Measurements from ENCODE around the gene EPB41L4B.

Gene EPB41L4B

DNA sequence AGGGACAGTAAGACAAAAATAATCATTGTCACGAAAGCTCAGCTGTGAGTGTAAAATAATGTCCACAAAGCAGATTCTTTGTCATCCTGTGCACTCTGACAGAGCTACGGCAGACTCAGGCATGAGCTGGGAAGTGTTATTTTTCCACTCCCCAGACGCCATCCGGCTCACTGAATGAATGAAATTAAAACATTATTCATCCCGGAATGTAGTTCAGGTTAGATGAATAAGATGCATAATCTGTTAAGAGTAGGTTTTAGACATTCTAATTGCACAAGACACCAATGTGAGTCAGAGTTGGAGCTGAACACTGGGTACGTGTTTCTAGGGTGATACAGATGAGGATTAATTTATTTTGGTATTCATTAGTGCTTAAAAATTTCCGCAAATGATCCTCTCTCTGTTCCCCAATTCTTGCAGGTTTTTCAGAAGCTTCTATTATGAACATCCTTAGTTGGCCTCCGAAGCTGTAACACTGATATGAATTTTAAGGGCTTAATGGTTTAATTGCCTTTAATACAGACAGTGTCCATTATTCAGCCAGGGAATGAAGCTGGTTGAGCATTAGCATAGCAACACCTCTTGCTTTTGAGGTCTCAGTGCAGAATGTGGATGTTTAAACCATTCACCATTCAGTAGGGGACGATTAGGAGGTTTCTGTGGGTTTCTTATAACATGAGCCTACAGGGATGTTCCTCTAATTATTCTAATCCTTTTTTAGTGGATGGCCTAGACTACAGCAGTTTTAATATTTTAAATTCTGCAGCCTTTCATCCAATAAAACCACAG is 88.2 kb downstream of the EPB41L4B start:
- H2AK5ac ChIP-seq (ENCODE audit: low read length, severe bottlenecking) = no peak overlapping the region
- H3K27me3 ChIP-seq (ENCODE audit: control insufficient read depth in 1 of 2, insufficient read depth in 1 of 2, low read length in 2 of 2) = peaks cover 15 to 36% of the 10 kb centered on the region in 2 experiments
- no peaks in the 10 kb centered on the region for H3K79me1 ChIP-seq (replicated peaks; ENCODE audit: low read length, poor library complexity, severe bottlenecking)
- no peak for DNase-seq
- no peak overlapping the region for H3K4ac ChIP-seq (ENCODE audit: low read depth in 1 of 2, low read length in 2 of 2)
- H2BK12ac ChIP-seq (ENCODE audit: low read length in 2 of 2) = no peak overlapping the region
- no peak overlapping the region for H3K4me2 ChIP-seq (ENCODE audit: low read length, poor library complexity, severe bottlenecking)
- H3K18ac ChIP-seq (ENCODE audit: low read depth in 1 of 2, low read length in 2 of 2) = no peak overlapping the region
- no peak overlapping the region for H2AFZ ChIP-seq (ENCODE audit: low read depth, low read length)
- H2BK15ac ChIP-seq (ENCODE audit: low read depth, poor library complexity, severe bottlenecking) = no peak overlapping the region
- H2BK5ac ChIP-seq (ENCODE audit: low read depth, low read length, poor library complexity, severe bottlenecking) = no peak overlapping the region
- H3K9ac ChIP-seq (ENCODE audit: low read length) = no peak overlapping the region
- H3K27ac ChIP-seq (ENCODE audit: low read length, poor library complexity, severe bottlenecking) = no peak overlapping the region
- H4K8ac ChIP-seq (ENCODE audit: low read length) = no peak overlapping the region
- no peak overlapping the region for H4K91ac ChIP-seq (ENCODE audit: low read length)
- H3K4me1 ChIP-seq (ENCODE audit: control insufficient read depth, insufficient read depth, low read depth, low read length) = no peaks in the 10 kb centered on the region
- H3K36me3 ChIP-seq (ENCODE audit: control insufficient read depth in 1 of 2, insufficient read depth in 2 of 2, low read depth in 1 of 2, low read length in 2 of 2) = no peaks in the 10 kb centered on the region
- H3K14ac ChIP-seq (ENCODE audit: low read length in 2 of 2) = no peak overlapping the region
- no peak overlapping the region for H2BK120ac ChIP-seq (ENCODE audit: low read depth, low read length)
- H3K4me3 ChIP-seq (ENCODE audit: insufficient read depth in 1 of 2, low read depth in 1 of 2, low read length in 2 of 2) = no peak overlapping the region
- 87% methylated on average over 8 of the region's 9 CpGs for WGBS
- no peaks in the 10 kb centered on the region for H3K9me3 ChIP-seq (ENCODE audit: control insufficient read depth, low read length)
- H3K23ac ChIP-seq (ENCODE audit: low read length in 2 of 2) = no peak overlapping the region

GRCh38 chr9:109231593-109231992 is 89.3 kb downstream of the EPB41L4B start:
- Histone ChIP-seq H4K8ac (ENCODE audit: low read length) (no peak overlapping the region), H3K4me3 (ENCODE audit: insufficient read depth in 1 of 2, low read depth in 1 of 2, low read length in 2 of 2) (no peak overlapping the region), H3K23ac (ENCODE audit: low read length in 2 of 2) (no peak overlapping the region), H3K14ac (ENCODE audit: low read length in 2 of 2) (no peak overlapping the region), H2BK15ac (ENCODE audit: low read depth, poor library complexity, severe bottlenecking) (no peak overlapping the region), H2AK5ac (ENCODE audit: low read length, severe bottlenecking) (no peak overlapping the region), H2BK120ac (ENCODE audit: low read depth, low read length) (no peak overlapping the region), H3K27me3 (ENCODE audit: control insufficient read depth in 1 of 2, insufficient read depth in 1 of 2, low read length in 2 of 2) (peaks cover 11 to 34% of the 10 kb centered on the region in 2 experiments), H2BK12ac (ENCODE audit: low read length in 2 of 2) (no peak overlapping the region), H4K91ac (ENCODE audit: low read length) (no peak overlapping the region), H3K27ac (ENCODE audit: low read length, poor library complexity, severe bottlenecking) (no peak overlapping the region), H2BK5ac (ENCODE audit: low read depth, low read length, poor library complexity, severe bottlenecking) (no peak overlapping the region), H3K79me1 (replicated peaks; ENCODE audit: low read length, poor library complexity, severe bottlenecking) (no peaks in the 10 kb centered on the region), H3K9me3 (ENCODE audit: control insufficient read depth, low read length) (no peaks in the 10 kb centered on the region), H3K18ac (ENCODE audit: low read depth in 1 of 2, low read length in 2 of 2) (no peak overlapping the region), H3K9ac (ENCODE audit: low read length) (no peak overlapping the region), H3K4me2 (ENCODE audit: low read length, poor library complexity, severe bottlenecking) (no peak overlapping the region), H3K36me3 (ENCODE audit: control insufficient read depth in 1 of 2, insufficient read depth in 2 of 2, low read depth in 1 of 2, low read length in 2 of 2) (no peaks in the 10 kb centered on the region), H3K4ac (ENCODE audit: low read depth in 1 of 2, low read length in 2 of 2) (no peak overlapping the region), H3K4me1 (ENCODE audit: control insufficient read depth, insufficient read depth, low read depth, low read length) (no peaks in the 10 kb centered on the region), H2AFZ (ENCODE audit: low read depth, low read length) (no peak overlapping the region)
- no peak for DNase-seq
- WGBS = 100% methylated on average over 1 of the region's 1 CpG

DNA sequence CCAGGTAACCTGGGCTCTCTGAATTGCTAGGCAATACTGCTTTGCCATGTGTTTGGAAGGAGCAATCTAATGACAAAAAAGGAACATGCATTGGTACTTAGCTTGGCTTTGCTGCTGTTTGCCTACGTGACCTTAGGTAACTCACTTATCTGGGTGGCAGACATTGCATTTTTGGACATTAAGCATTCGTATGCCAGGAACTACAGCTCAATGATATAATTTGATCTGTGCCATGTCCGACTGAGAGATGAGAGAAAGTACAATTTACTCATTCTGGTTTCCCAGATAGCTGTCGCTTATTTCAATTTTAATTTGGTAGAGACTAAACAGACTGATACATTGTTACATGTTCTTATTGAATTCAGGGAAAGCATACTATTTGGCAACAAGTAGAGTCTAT is 90.6 kb downstream of the EPB41L4B start:
- no peak overlapping the region for H4K8ac ChIP-seq (ENCODE audit: low read length)
- H3K23ac ChIP-seq (ENCODE audit: low read length in 2 of 2) = no peak overlapping the region
- H3K4me2 ChIP-seq (ENCODE audit: low read length, poor library complexity, severe bottlenecking) = no peak overlapping the region
- H3K4me3 ChIP-seq (ENCODE audit: insufficient read depth in 1 of 2, low read depth in 1 of 2, low read length in 2 of 2) = no peak overlapping the region
- no peak overlapping the region for H2AFZ ChIP-seq (ENCODE audit: low read depth, low read length)
- H4K91ac ChIP-seq (ENCODE audit: low read length) = no peak overlapping the region
- no peak overlapping the region for H2AK5ac ChIP-seq (ENCODE audit: low read length, severe bottlenecking)
- 81% methylated on average over 4 of the region's 4 CpGs for WGBS
- no peak overlapping the region for H3K27ac ChIP-seq (ENCODE audit: low read length, poor library complexity, severe bottlenecking)
- H2BK15ac ChIP-seq (ENCODE audit: low read depth, poor library complexity, severe bottlenecking) = no peak overlapping the region
- H3K18ac ChIP-seq (ENCODE audit: low read depth in 1 of 2, low read length in 2 of 2) = no peak overlapping the region
- DNase-seq = no peak
- no peaks in the 10 kb centered on the region for H3K4me1 ChIP-seq (ENCODE audit: control insufficient read depth, insufficient read depth, low read depth, low read length)
- no peaks in the 10 kb centered on the region for H3K36me3 ChIP-seq (ENCODE audit: control insufficient read depth in 1 of 2, insufficient read depth in 2 of 2, low read depth in 1 of 2, low read length in 2 of 2)
- H3K9me3 ChIP-seq (ENCODE audit: control insufficient read depth, low read length) = no peaks in the 10 kb centered on the region
- H2BK5ac ChIP-seq (ENCODE audit: low read depth, low read length, poor library complexity, severe bottlenecking) = no peak overlapping the region
- H3K4ac ChIP-seq (ENCODE audit: low read depth in 1 of 2, low read length in 2 of 2) = no peak overlapping the region
- H3K9ac ChIP-seq (ENCODE audit: low read length) = no peak overlapping the region
- H3K79me1 ChIP-seq (replicated peaks; ENCODE audit: low read length, poor library complexity, severe bottlenecking) = no peaks in the 10 kb centered on the region
- H3K14ac ChIP-seq (ENCODE audit: low read length in 2 of 2) = no peak overlapping the region
- H2BK12ac ChIP-seq (ENCODE audit: low read length in 2 of 2) = no peak overlapping the region
- H3K27me3 ChIP-seq (ENCODE audit: control insufficient read depth in 1 of 2, insufficient read depth in 1 of 2, low read length in 2 of 2) = peaks cover 11 to 43% of the 10 kb centered on the region in 2 experiments
- H2BK120ac ChIP-seq (ENCODE audit: low read depth, low read length) = no peak overlapping the region

- H2AFZ ChIP-seq (ENCODE audit: low read depth, low read length) = no peak overlapping the region
- no peak overlapping the region for H3K4me2 ChIP-seq (ENCODE audit: low read length, poor library complexity, severe bottlenecking)
- no peak overlapping the region for H3K18ac ChIP-seq (ENCODE audit: low read depth in 1 of 2, low read length in 2 of 2)
- H3K14ac ChIP-seq (ENCODE audit: low read length in 2 of 2) = no peak overlapping the region
- no peak overlapping the region for H3K23ac ChIP-seq (ENCODE audit: low read length in 2 of 2)
- 78% methylated on average over 3 of the region's 3 CpGs for WGBS
- no peak overlapping the region for H2BK15ac ChIP-seq (ENCODE audit: low read depth, poor library complexity, severe bottlenecking)
- H3K79me1 ChIP-seq (replicated peaks; ENCODE audit: low read length, poor library complexity, severe bottlenecking) = no peaks in the 10 kb centered on the region
- H3K27ac ChIP-seq (ENCODE audit: low read length, poor library complexity, severe bottlenecking) = no peak overlapping the region
- H3K4me1 ChIP-seq (ENCODE audit: control insufficient read depth, insufficient read depth, low read depth, low read length) = no peaks in the 10 kb centered on the region
- no peaks in the 10 kb centered on the region for H3K36me3 ChIP-seq (ENCODE audit: control insufficient read depth in 1 of 2, insufficient read depth in 2 of 2, low read depth in 1 of 2, low read length in 2 of 2)
- H4K91ac ChIP-seq (ENCODE audit: low read length) = no peak overlapping the region
- no peak overlapping the region for H2BK5ac ChIP-seq (ENCODE audit: low read depth, low read length, poor library complexity, severe bottlenecking)
- H2BK120ac ChIP-seq (ENCODE audit: low read depth, low read length) = no peak overlapping the region
- H2BK12ac ChIP-seq (ENCODE audit: low read length in 2 of 2) = no peak overlapping the region
- H4K8ac ChIP-seq (ENCODE audit: low read length) = no peak overlapping the region
- no peak for DNase-seq
- H3K9ac ChIP-seq (ENCODE audit: low read length) = no peak overlapping the region
- no peaks in the 10 kb centered on the region for H3K9me3 ChIP-seq (ENCODE audit: control insufficient read depth, low read length)
- H3K27me3 ChIP-seq (ENCODE audit: control insufficient read depth in 1 of 2, insufficient read depth in 1 of 2, low read length in 2 of 2) = peaks cover 15 to 48% of the 10 kb centered on the region in 2 experiments
- no peak overlapping the region for H3K4ac ChIP-seq (ENCODE audit: low read depth in 1 of 2, low read length in 2 of 2)
- H2AK5ac ChIP-seq (ENCODE audit: low read length, severe bottlenecking) = no peak overlapping the region
- no peak overlapping the region for H3K4me3 ChIP-seq (ENCODE audit: insufficient read depth in 1 of 2, low read depth in 1 of 2, low read length in 2 of 2)
These were observed 91.2 kb downstream of the EPB41L4B start for GRCh38 chr9:109229682-109230081.

Measured in mesenchymal stem cell (in vitro differentiated cells and primary cell).